Kidney (tissue), 14 donors: Measurements from ENCODE around the gene SBF2. TPM values are rescaled to one million over a fixed set of nuclear protein-coding genes. Genes with fewer than 3 reads are reported as not detected.

Source experiments
- DNase-seq, 5 donors: peaks; one replicate each; pipeline ENCODE4 v3.0.0-alpha.2; 2013 to 2020
- FAIRE-seq: peaks from 2 replicates; lab custom pipeline; 2012; peaks lifted over from hg19 to GRCh38; lab: Jason Lieb, UNC
- H3K27ac ChIP-seq, 2 donors: one replicate each; pipeline ENCODE4 v1.7.0; 2013; ENCODE audit warnings: low read depth in 2 of 2, low read length in 2 of 2, inconsistent platforms in 1 of 2
- H3K27me3 ChIP-seq: one replicate; pipeline ENCODE4 v1.7.1; 2013; ENCODE audit warnings: low read length, inconsistent platforms; ENCODE audit not compliant: control insufficient read depth, insufficient read depth
- H3K36me3 ChIP-seq, 3 donors: one replicate each; pipeline versions ENCODE4 v1.7.0 to v1.7.1; 2013; ENCODE audit warnings: low read length in 3 of 3, control low read depth in 1 of 3, inconsistent platforms in 1 of 3; ENCODE audit not compliant: insufficient read depth in 3 of 3, control insufficient read depth in 2 of 3
- H3K4me1 ChIP-seq, 3 donors: one replicate each; pipeline versions ENCODE4 v1.7.0 to v1.7.1; 2013; ENCODE audit warnings: low read length in 3 of 3, inconsistent platforms in 1 of 3, low read depth in 1 of 3; ENCODE audit not compliant: control insufficient read depth in 2 of 3, insufficient read depth in 2 of 3
- H3K4me3 ChIP-seq, 3 donors: one replicate each; pipeline versions ENCODE4 v1.7.0 to v1.8.1; 2013; ENCODE audit warnings: low read length in 3 of 3, control low read depth in 1 of 3, inconsistent platforms in 1 of 3
- H3K9ac ChIP-seq, 3 donors: one replicate each; pipeline versions ENCODE4 v1.7.0 to v1.7.1; 2013; ENCODE audit warnings: low read length in 3 of 3, control low read depth in 1 of 3, inconsistent platforms in 1 of 3
- H3K9me3 ChIP-seq, 3 donors: one replicate each; pipeline versions ENCODE4 v1.7.0 to v1.7.1; 2013; ENCODE audit warnings: low read length in 3 of 3, control low read depth in 1 of 3, inconsistent platforms in 1 of 3; ENCODE audit not compliant: control insufficient read depth in 2 of 3, insufficient read depth in 1 of 3
- CTCF ChIP-seq: IDR thresholded peaks from 3 replicates; pipeline ENCODE4 v1.5.1; 2012; ENCODE audit warnings: mild to moderate bottlenecking, moderate library complexity, borderline replicate concordance; ENCODE audit not compliant: insufficient read depth; ENCODE audit errors: extremely low read depth
- intact Hi-C: fragments of 100-400 bp; cut with DNase I; formaldehyde crosslinking; loops from one replicate; pipeline ENCODE4 v1.11.1; 2022
- polyA plus RNA-seq: library from polyadenylated mRNA; stranded (reverse); fragments of 350-450 nt; fragmentation: Illumina TruSeq; extraction: RNeasy Lipid Tissue Mini Kit (QIAGEN cat#74804); gene quantifications from one replicate; pipeline ENCODE4 v1.2.3, GENCODE V29; 2014; ENCODE audit warnings: low read depth, low replicate concordance; ENCODE audit not compliant: insufficient read depth
- total RNA-seq: library from RNA; stranded (reverse); fragmentation: NEBNext Ultra II Directional; extraction: Animal tissue kit (Norgen Biotek cat#: 25700); gene quantifications from one replicate; pipeline ENCODE4 v1.2.1, GENCODE V29; 2021
- donor health status: control.
- donor health status: control.
- donor health status: control.
- donor health status: control.
- donor health status: control.
- donor health status: DM: yes; HTN: yes; CAD: no.
- donor health status: Normal renal cell carcinoma (clear cell type).

The SBF2 gene
- total and polyA plus RNA-seq, 2 donors from 2014 or later: 13.1 to 55.4 TPM

GRCh38 chr11:9896902-9897301 is 397.1 kb downstream of the SBF2 start:
- TF ChIP-seq CTCF: no peak
- Histone ChIP-seq H3K27me3 (no peaks in the 10 kb centered on the region), H3K9ac (no peak overlapping the region), H3K4me3 (no peak overlapping the region), H3K9me3 (peaks cover 0 to 3% (median 0%) of the 10 kb centered on the region in 3 donors), H3K27ac (no peak overlapping the region), H3K4me1 (no peaks in the 10 kb centered on the region), H3K36me3 (peaks cover 0 to 11% (median 0%) of the 10 kb centered on the region in 3 donors)
- DNase-seq (no peak), FAIRE-seq (no peak)
- intact Hi-C loops: no loop called here

- DNase-seq (no peak), FAIRE-seq (no peak)
- H3K36me3 ChIP-seq: peaks cover 0 to 11% (median 0%) of the 10 kb centered on the region in 3 donors
- no peaks in the 10 kb centered on the region for H3K4me1 ChIP-seq
- TF ChIP-seq CTCF: no peak
- no peak overlapping the region for H3K9ac ChIP-seq
- no peaks in the 10 kb centered on the region for H3K27me3 ChIP-seq
- H3K9me3 ChIP-seq: peaks cover 0 to 3% (median 0%) of the 10 kb centered on the region in 3 donors
- H3K4me3 ChIP-seq: no peak overlapping the region
- intact Hi-C loops: no loop called here
- H3K27ac ChIP-seq: no peak overlapping the region
Observed at GRCh38 chr11:9895006-9895405, 399.0 kb downstream of the SBF2 start.

GRCh38 chr11:9893474-9893873 is 400.5 kb downstream of the SBF2 start:
- DNase-seq: no peak
- Histone ChIP-seq H3K36me3 (peaks cover 0 to 11% (median 0%) of the 10 kb centered on the region in 3 donors), H3K9me3 (peaks cover 0 to 3% (median 0%) of the 10 kb centered on the region in 3 donors), H3K9ac (no peak overlapping the region), H3K27me3 (no peaks in the 10 kb centered on the region), H3K4me3 (no peak overlapping the region), H3K4me1 (no peaks in the 10 kb centered on the region), H3K27ac (no peak overlapping the region)
- TF ChIP-seq CTCF: no peak
- intact Hi-C loops: no loop called here
- no peak for FAIRE-seq

GRCh38 chr11:9888938-9889337 is 405.1 kb downstream of the SBF2 start:
- H3K36me3 ChIP-seq: no peaks in the 10 kb centered on the region
- no peaks in the 10 kb centered on the region for H3K27me3 ChIP-seq
- intact Hi-C loops: no loop called here
- no peak for FAIRE-seq
- no peak overlapping the region for H3K27ac ChIP-seq
- TF ChIP-seq CTCF: no peak
- no peak overlapping the region for H3K9ac ChIP-seq
- H3K4me3 ChIP-seq: no peak overlapping the region
- H3K9me3 ChIP-seq: no peaks in the 10 kb centered on the region
- no peaks in the 10 kb centered on the region for H3K4me1 ChIP-seq
- DNase-seq: no peak
